SK-N-SH treated with all-trans-retinoic acid at 6 μM for 48 hours (cell line): ENCODE data around the gene RTN4R.
"Not testable (repeated sequence)": the region's sequence is repeated elsewhere in the genome, so short reads cannot be mapped to it uniquely, and the experiment has no call there.

Experiments used
- ARNTL ChIP-seq: fragments of 450-650 bp; formaldehyde crosslinking; IDR thresholded peaks from 2 replicates; pipeline ENCODE4 v1.5.0; 2020; ENCODE audit warnings: low read depth, mild to moderate bottlenecking, moderate library complexity, borderline replicate concordance
- BACH2 ChIP-seq: fragments of 250-450 bp; sonication (Bioruptor Pico); IDR thresholded peaks from 2 replicates; pipeline ENCODE4 v1.9.0; 2021; ENCODE audit warnings: mild to moderate bottlenecking, borderline replicate concordance
- PPARA ChIP-seq: fragments of 250-450 bp; sonication (Bioruptor Pico); IDR thresholded peaks from 2 replicates; pipeline ENCODE4 v1.5.0; 2020; ENCODE audit warnings: mild to moderate bottlenecking, borderline replicate concordance
- RARB ChIP-seq: fragments of 250-450 bp; sonication (Bioruptor Pico); IDR thresholded peaks from 2 replicates; pipeline ENCODE4 v1.8.0; 2021; ENCODE audit warnings: mild to moderate bottlenecking, moderate library complexity
- TCF4 ChIP-seq: fragments of 250-450 bp; sonication (Bioruptor Pico); IDR thresholded peaks from 2 replicates; pipeline ENCODE4 v1.8.0; 2021; ENCODE audit warnings: mild to moderate bottlenecking, moderate library complexity, borderline replicate concordance
- TOX ChIP-seq: fragments of 250-450 bp; sonication (Bioruptor Pico); IDR thresholded peaks from 2 replicates; pipeline ENCODE4 v1.8.0; 2021; ENCODE audit warnings: mild to moderate bottlenecking, moderate library complexity, borderline replicate concordance
- ZC3H10 ChIP-seq: fragments of 250-450 bp; sonication (Bioruptor Pico); IDR thresholded peaks from 2 replicates; pipeline ENCODE4 v1.5.1; 2021; ENCODE audit warnings: mild to moderate bottlenecking, moderate library complexity
- ZFP3 ChIP-seq: fragments of 250-450 bp; sonication (Bioruptor Pico); IDR thresholded peaks from 2 replicates; pipeline ENCODE4 v1.5.0; 2020; ENCODE audit warnings: mild to moderate bottlenecking, moderate library complexity
- ZFP30 ChIP-seq: fragments of 450-650 bp; formaldehyde crosslinking; IDR thresholded peaks from 2 replicates; pipeline ENCODE4 v1.5.0; 2022; ENCODE audit warnings: mild to moderate bottlenecking, moderate library complexity
- ZNF565 ChIP-seq: fragments of 450-650 bp; formaldehyde crosslinking; conservative IDR thresholded peaks from 2 replicates; pipeline ENCODE4 v1.5.0; 2020; ENCODE audit warnings: low read depth, mild to moderate bottlenecking, moderate library complexity
- ZNF70 ChIP-seq: fragments of 450-650 bp; formaldehyde crosslinking; IDR thresholded peaks from 2 replicates; pipeline ENCODE4 v1.5.0; 2020; ENCODE audit warnings: mild to moderate bottlenecking, moderate library complexity
- ZNF8 ChIP-seq: fragments of 450-650 bp; formaldehyde crosslinking; IDR thresholded peaks from 2 replicates; pipeline ENCODE4 v1.5.0; 2020; ENCODE audit warnings: mild to moderate bottlenecking, moderate library complexity
- TF ChIP-seq, protein P1 (sequence below): fragments of 250-450 bp; sonication (Bioruptor Pico); IDR thresholded peaks from 2 replicates; pipeline ENCODE4 v1.5.1; 2020; ENCODE audit warnings: low read depth, mild to moderate bottlenecking, moderate library complexity

DNA sequence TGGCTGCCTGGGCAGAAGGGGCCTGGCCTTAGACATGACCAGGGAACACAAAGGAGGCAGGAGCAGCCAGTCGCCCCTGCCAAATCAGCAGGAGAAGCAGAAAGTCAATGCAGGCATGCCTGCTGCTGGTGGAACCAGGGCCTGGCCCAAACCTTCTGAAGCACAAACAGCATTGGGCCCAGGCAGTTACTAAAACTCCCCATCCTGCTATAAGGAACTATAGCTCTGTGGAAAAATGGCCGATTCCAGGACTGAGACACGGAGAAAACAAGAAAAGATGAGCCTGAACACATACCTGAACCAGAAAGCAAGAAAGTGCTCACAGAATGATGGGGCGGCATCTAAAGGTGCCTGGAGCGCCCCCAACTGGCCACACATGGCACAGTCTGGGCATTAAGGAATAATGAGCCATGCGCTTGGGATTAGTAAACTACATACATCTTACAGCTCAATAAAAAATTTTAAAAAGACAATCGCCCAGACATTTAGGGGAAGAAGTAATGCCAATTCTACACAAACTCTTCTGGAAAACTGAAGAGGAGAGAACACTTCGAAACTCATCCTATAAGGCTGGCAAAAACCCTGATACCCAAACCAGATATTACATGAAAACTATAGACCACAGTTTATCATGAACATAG lies 49.4 kb upstream of the RTN4R start:
- TF ChIP-seq, protein P1, sequence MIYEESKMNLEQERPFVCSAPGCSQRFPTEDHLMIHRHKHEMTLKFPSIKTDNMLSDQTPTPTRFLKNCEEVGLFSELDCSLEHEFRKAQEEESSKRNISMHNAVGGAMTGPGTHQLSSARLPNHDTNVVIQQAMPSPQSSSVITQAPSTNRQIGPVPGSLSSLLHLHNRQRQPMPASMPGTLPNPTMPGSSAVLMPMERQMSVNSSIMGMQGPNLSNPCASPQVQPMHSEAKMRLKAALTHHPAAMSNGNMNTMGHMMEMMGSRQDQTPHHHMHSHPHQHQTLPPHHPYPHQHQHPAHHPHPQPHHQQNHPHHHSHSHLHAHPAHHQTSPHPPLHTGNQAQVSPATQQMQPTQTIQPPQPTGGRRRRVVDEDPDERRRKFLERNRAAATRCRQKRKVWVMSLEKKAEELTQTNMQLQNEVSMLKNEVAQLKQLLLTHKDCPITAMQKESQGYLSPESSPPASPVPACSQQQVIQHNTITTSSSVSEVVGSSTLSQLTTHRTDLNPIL (CRISPR knock-in tag), result not testable (repeated sequence)
- not testable (repeated sequence) for TF ChIP-seq PPARA; ZNF70 (CRISPR knock-in tag); RARB; TOX (CRISPR knock-in tag); ZC3H10; ZNF565; ZFP3; ZFP30; TCF4 (CRISPR knock-in tag); BACH2 (CRISPR knock-in tag); ZNF8 (CRISPR knock-in tag); ARNTL (CRISPR knock-in tag)
